ENCODE results near the gene MVK. TPM values are rescaled to one million over a fixed set of nuclear protein-coding genes. Genes with fewer than 3 reads are reported as not detected.

MVK gene
- total and polyA plus RNA-seq, 2 of the 4 experiments (the other 2 are of a cell fraction) = 6.6 to 11.5 TPM

- H3K9ac ChIP-seq (ENCODE audit: low read depth, low read length) = no peak overlapping the region
- no peak overlapping the region for H3K4ac ChIP-seq (ENCODE audit: low read depth, low read length)
- no peaks in the 10 kb centered on the region for H3K79me1 ChIP-seq (ENCODE audit: low read depth in 1 of 2, low read length in 2 of 2)
- H3K4me3 ChIP-seq (ENCODE audit: insufficient read depth, low read depth, low read length) = no peak overlapping the region
- no peak overlapping the region for H2AK9ac ChIP-seq (replicated peaks; ENCODE audit: low read depth, low read length, poor library complexity)
- H3K56ac ChIP-seq (ENCODE audit: extremely low read depth, insufficient read depth, low read length) = no peak overlapping the region
- no peak overlapping the region for H3K4me2 ChIP-seq (ENCODE audit: low read depth, low read length)
- H3K14ac ChIP-seq (replicated peaks; ENCODE audit: low read depth, low read length) = no peak overlapping the region
- H3K9me1 ChIP-seq (ENCODE audit: insufficient read depth, low read length) = no peaks in the 10 kb centered on the region; the same call in 1 of the 2 replicates
- ATAC-seq (ENCODE audit: low read depth) (no peak), DNase-seq (no peak)
- TF ChIP-seq NFE2L2 (IDR thresholded peaks at IDR 0.05; ENCODE audit: low read depth, low read length) (no peak), MXI1 (IDR thresholded peaks at IDR 0.05; ENCODE audit: borderline replicate concordance, low read depth, low read length) (no peak), SMC3 (IDR thresholded peaks at IDR 0.05; ENCODE audit: low read depth, low read length) (no peak), MAFK (IDR thresholded peaks at IDR 0.05; ENCODE audit: low read depth, low read length) (no peak), RFX5 (IDR thresholded peaks at IDR 0.05; ENCODE audit: low read depth, low read length) (no peak), RAD21 (IDR thresholded peaks at IDR 0.05; ENCODE audit: low read length) (no peak), CHD1 (IDR thresholded peaks at IDR 0.05; ENCODE audit: low read depth, low read length) (no peak), FOS (IDR thresholded peaks at IDR 0.05; ENCODE audit: low read depth, low read length) (no peak), RCOR1 (IDR thresholded peaks at IDR 0.05; ENCODE audit: insufficient replicate concordance, low read length) (no peak), ELK1 (IDR thresholded peaks at IDR 0.05; ENCODE audit: borderline replicate concordance, low read depth, low read length) (no peak), POLR2A (IDR thresholded peaks at IDR 0.05; ENCODE audit: low read depth, low read length) (no peak), MAZ (IDR thresholded peaks at IDR 0.05; ENCODE audit: borderline replicate concordance, low read depth, low read length) (no peak), CTCF (conservative IDR thresholded peaks at IDR 0.05; ENCODE audit: low read depth, low read length) (no peak)
- no peak overlapping the region for H3K23ac ChIP-seq (ENCODE audit: low read depth, low read length)
- BruUV-seq (replicated peaks) = no TSS peak
- H4K91ac ChIP-seq (ENCODE audit: insufficient read depth, low read depth, low read length) = no peak overlapping the region
- no peak overlapping the region for H2AFZ ChIP-seq (replicated peaks; ENCODE audit: low read length, poor library complexity)
- H2BK15ac ChIP-seq (ENCODE audit: low read depth, low read length) = no peak overlapping the region
- ChIA-PET POLR2A (ENCODE audit: unreplicated experiment) (no interaction called here), CTCF (no interaction called here)
- no peak overlapping the region for H2BK120ac ChIP-seq (ENCODE audit: low read depth, low read length)
- H3K27me3 ChIP-seq (ENCODE audit: control insufficient read depth, insufficient read depth, low read length) = no peaks in the 10 kb centered on the region
- no peaks in the 10 kb centered on the region for H3K9me3 ChIP-seq (ENCODE audit: control insufficient read depth, insufficient read depth, low read length)
- intact Hi-C loops (cut with micrococcal nuclease) (no loop called here), in situ Hi-C loops (cut with MboI; ENCODE audit: low sequenced_read_pairs) (no loop called here), dilution Hi-C loops (cut with HindIII; ENCODE audit: low sequenced_read_pairs, unreplicated experiment) (no loop called here)
- peaks cover 51% of the 10 kb centered on the region for H3K36me3 ChIP-seq (ENCODE audit: control insufficient read depth, insufficient read depth, low read length)
- H3K18ac ChIP-seq (ENCODE audit: low read depth, low read length) = no peak overlapping the region
- H3K4me1 ChIP-seq (ENCODE audit: control insufficient read depth, insufficient read depth, low read length) = no peaks in the 10 kb centered on the region
- 83% methylated on average over 9 of the region's 24 CpGs; no CpG with 5 or more reads in 1 of the 2 experiments for WGBS, 2 experiments (ENCODE audit: extremely low coverage in 2 of 2, insufficient read length in 1 of 2)
- no peak overlapping the region for H2BK20ac ChIP-seq (ENCODE audit: low read depth, low read length)
- H4K5ac ChIP-seq (ENCODE audit: low read depth, low read length) = no peak overlapping the region
- no peak overlapping the region for H2BK5ac ChIP-seq (ENCODE audit: low read depth, low read length, poor library complexity, severe bottlenecking)
- no peak overlapping the region for H3K27ac ChIP-seq (ENCODE audit: insufficient read depth, low read length)
- no peak overlapping the region for H2AK5ac ChIP-seq (ENCODE audit: low read depth, low read length)
- H4K20me1 ChIP-seq (ENCODE audit: insufficient read depth, low read length) = no peaks in the 10 kb centered on the region
- H4K8ac ChIP-seq (ENCODE audit: low read depth in 2 of 2, low read length in 2 of 2) = no peak overlapping the region
These were observed 40.7 kb upstream of the MVK start for GRCh38 chr12:109532721-109533486.
